Kidney (tissue), 14 donors: Measurements from ENCODE around the gene SET. TPM values are rescaled to one million over a fixed set of nuclear protein-coding genes. Genes with fewer than 3 reads are reported as not detected.

Experiments
- DNase-seq, 5 donors: peaks; one replicate each; pipeline ENCODE4 v3.0.0-alpha.2; 2013 to 2020
- FAIRE-seq: peaks from 2 replicates; lab custom pipeline; 2012; peaks lifted over from hg19 to GRCh38; lab: Jason Lieb, UNC
- H3K27ac ChIP-seq, 2 donors: one replicate each; pipeline ENCODE4 v1.7.0; 2013; ENCODE audit warnings: low read depth in 2 of 2, low read length in 2 of 2, inconsistent platforms in 1 of 2
- H3K27me3 ChIP-seq: one replicate; pipeline ENCODE4 v1.7.1; 2013; ENCODE audit warnings: low read length, inconsistent platforms; ENCODE audit not compliant: control insufficient read depth, insufficient read depth
- H3K36me3 ChIP-seq, 3 donors: one replicate each; pipeline versions ENCODE4 v1.7.0 to v1.7.1; 2013; ENCODE audit warnings: low read length in 3 of 3, control low read depth in 1 of 3, inconsistent platforms in 1 of 3; ENCODE audit not compliant: insufficient read depth in 3 of 3, control insufficient read depth in 2 of 3
- H3K4me1 ChIP-seq, 3 donors: one replicate each; pipeline versions ENCODE4 v1.7.0 to v1.7.1; 2013; ENCODE audit warnings: low read length in 3 of 3, inconsistent platforms in 1 of 3, low read depth in 1 of 3; ENCODE audit not compliant: control insufficient read depth in 2 of 3, insufficient read depth in 2 of 3
- H3K4me3 ChIP-seq, 3 donors: one replicate each; pipeline versions ENCODE4 v1.7.0 to v1.8.1; 2013; ENCODE audit warnings: low read length in 3 of 3, control low read depth in 1 of 3, inconsistent platforms in 1 of 3
- H3K9ac ChIP-seq, 3 donors: one replicate each; pipeline versions ENCODE4 v1.7.0 to v1.7.1; 2013; ENCODE audit warnings: low read length in 3 of 3, control low read depth in 1 of 3, inconsistent platforms in 1 of 3
- H3K9me3 ChIP-seq, 3 donors: one replicate each; pipeline versions ENCODE4 v1.7.0 to v1.7.1; 2013; ENCODE audit warnings: low read length in 3 of 3, control low read depth in 1 of 3, inconsistent platforms in 1 of 3; ENCODE audit not compliant: control insufficient read depth in 2 of 3, insufficient read depth in 1 of 3
- intact Hi-C: fragments of 100-400 bp; cut with DNase I; formaldehyde crosslinking; loops from one replicate; pipeline ENCODE4 v1.11.1; 2022
- polyA plus RNA-seq: library from polyadenylated mRNA; stranded (reverse); fragments of 350-450 nt; fragmentation: Illumina TruSeq; extraction: RNeasy Lipid Tissue Mini Kit (QIAGEN cat#74804); gene quantifications from one replicate; pipeline ENCODE4 v1.2.3, GENCODE V29; 2014; ENCODE audit warnings: low read depth, low replicate concordance; ENCODE audit not compliant: insufficient read depth
- total RNA-seq: library from RNA; stranded (reverse); fragmentation: NEBNext Ultra II Directional; extraction: Animal tissue kit (Norgen Biotek cat#: 25700); gene quantifications from one replicate; pipeline ENCODE4 v1.2.1, GENCODE V29; 2021
- TF ChIP-seq, protein P1 (sequence below): IDR thresholded peaks from 3 replicates; pipeline ENCODE4 v1.5.1; 2012; ENCODE audit warnings: mild to moderate bottlenecking, moderate library complexity, borderline replicate concordance; ENCODE audit not compliant: insufficient read depth; ENCODE audit errors: extremely low read depth
- donor health status: control.
- donor health status: control.
- donor health status: control.
- donor health status: control.
- donor health status: control.
- donor health status: DM: yes; HTN: yes; CAD: no.
- donor health status: Normal renal cell carcinoma (clear cell type).

Gene SET
- total and polyA plus RNA-seq, 2 donors from 2014 or later, result 127 to 247 TPM

DNA sequence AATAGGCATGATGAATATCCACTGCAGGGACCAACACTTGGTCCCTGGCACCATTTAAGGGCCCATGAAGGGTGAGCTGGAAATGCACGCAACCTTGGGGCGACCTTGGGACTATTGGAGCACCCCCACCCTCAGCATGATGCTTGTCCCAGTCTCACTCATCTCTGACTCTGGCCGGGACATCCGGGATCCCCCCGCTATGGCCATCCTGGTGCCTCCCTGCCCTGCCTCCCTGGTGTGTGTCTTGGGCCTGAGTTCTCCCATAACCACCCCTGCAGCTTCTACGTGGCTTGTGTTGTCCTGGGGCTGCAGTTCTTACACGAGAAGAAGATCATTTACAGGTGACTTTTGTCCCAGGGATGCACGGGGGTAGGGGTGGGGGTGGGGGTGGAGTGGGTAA lies 29.0 kb downstream of the SET start:
- Histone ChIP-seq H3K27me3 (no peaks in the 10 kb centered on the region), H3K4me3 (no peak overlapping the region), H3K4me1 (peaks cover 0 to 2% (median 0%) of the 10 kb centered on the region in 3 donors), H3K36me3 (no peaks in the 10 kb centered on the region), H3K9me3 (no peaks in the 10 kb centered on the region), H3K27ac (no peak overlapping the region), H3K9ac (no peak overlapping the region)
- intact Hi-C loops, result no loop called here
- no peak for FAIRE-seq
- TF ChIP-seq, protein P1, sequence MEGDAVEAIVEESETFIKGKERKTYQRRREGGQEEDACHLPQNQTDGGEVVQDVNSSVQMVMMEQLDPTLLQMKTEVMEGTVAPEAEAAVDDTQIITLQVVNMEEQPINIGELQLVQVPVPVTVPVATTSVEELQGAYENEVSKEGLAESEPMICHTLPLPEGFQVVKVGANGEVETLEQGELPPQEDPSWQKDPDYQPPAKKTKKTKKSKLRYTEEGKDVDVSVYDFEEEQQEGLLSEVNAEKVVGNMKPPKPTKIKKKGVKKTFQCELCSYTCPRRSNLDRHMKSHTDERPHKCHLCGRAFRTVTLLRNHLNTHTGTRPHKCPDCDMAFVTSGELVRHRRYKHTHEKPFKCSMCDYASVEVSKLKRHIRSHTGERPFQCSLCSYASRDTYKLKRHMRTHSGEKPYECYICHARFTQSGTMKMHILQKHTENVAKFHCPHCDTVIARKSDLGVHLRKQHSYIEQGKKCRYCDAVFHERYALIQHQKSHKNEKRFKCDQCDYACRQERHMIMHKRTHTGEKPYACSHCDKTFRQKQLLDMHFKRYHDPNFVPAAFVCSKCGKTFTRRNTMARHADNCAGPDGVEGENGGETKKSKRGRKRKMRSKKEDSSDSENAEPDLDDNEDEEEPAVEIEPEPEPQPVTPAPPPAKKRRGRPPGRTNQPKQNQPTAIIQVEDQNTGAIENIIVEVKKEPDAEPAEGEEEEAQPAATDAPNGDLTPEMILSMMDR, result no peak
- DNase-seq, result peak in 1 of 5 donors; percentile 39

DNA sequence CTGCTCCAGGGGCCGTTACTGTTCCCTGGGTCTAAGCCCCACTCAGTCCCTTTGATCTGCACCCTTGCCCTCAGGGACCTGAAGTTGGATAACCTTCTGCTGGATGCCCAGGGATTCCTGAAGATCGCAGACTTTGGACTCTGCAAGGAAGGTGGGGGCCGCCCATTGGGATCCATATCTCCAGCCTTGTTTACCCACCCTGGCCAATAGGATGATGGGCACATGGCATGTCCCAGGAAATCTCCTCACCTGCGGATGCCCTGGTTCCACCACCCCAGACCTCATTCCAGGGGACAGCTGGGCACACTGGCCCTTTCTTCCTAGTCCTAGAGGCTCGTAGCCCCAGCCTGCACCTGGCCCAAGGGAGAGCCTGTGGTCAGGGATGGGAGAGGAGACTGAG lies 29.5 kb downstream of the SET start:
- intact Hi-C loops, result no loop called here
- Histone ChIP-seq H3K36me3 (no peaks in the 10 kb centered on the region), H3K9ac (no peak overlapping the region), H3K4me3 (no peak overlapping the region), H3K27ac (no peak overlapping the region), H3K4me1 (peaks cover 0 to 4% (median 0%) of the 10 kb centered on the region in 3 donors), H3K9me3 (no peaks in the 10 kb centered on the region), H3K27me3 (no peaks in the 10 kb centered on the region)
- no peak for FAIRE-seq
- TF ChIP-seq, protein P1, result no peak
- peak in 1 of 5 donors; percentile 47 for DNase-seq

DNA sequence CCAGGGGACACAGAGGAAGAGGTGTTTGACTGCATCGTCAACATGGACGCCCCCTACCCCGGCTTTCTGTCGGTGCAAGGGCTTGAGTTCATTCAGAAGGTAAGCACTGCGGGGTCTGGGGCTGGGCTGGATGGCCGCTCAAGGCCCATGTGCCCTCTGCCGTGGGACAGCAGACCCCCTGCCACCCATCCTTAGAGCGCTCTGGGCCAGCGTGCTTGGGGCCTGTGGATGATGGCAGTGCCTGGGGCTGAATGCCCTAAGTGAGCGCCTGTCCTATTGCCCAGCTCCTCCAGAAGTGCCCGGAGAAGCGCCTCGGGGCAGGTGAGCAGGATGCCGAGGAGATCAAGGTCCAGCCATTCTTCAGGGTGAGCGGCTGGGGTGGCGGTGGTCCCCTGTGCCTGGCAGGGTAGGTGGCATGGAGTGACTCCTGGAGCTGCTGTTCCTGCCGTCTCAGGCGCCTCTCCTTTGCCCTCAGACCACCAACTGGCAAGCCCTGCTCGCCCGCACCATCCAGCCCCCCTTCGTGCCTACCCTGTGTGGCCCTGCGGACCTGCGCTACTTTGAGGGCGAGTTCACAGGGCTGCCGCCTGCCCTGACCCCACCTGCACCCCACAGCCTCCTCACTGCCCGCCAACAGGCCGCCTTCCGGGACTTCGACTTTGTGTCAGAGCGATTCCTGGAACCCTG lies 31.0 kb downstream of the SET start:
- no peaks in the 10 kb centered on the region for H3K36me3 ChIP-seq
- H3K4me1 ChIP-seq, result peaks cover 0 to 13% (median 5%) of the 10 kb centered on the region in 3 donors
- H3K9me3 ChIP-seq, result no peaks in the 10 kb centered on the region
- no peak overlapping the region for H3K27ac ChIP-seq
- intact Hi-C loops, result no loop called here
- TF ChIP-seq, protein P1, result no peak
- FAIRE-seq (no peak), DNase-seq (peak in 1 of 5 donors; percentile 57)
- no peaks in the 10 kb centered on the region for H3K27me3 ChIP-seq
- H3K4me3 ChIP-seq, result no peak overlapping the region
- H3K9ac ChIP-seq, result no peak overlapping the region
